ENCODE data around the gene SMDT1. TPM values are rescaled to one million over a fixed set of nuclear protein-coding genes. Genes with fewer than 3 reads are reported as not detected.

The SMDT1 gene, protein sequence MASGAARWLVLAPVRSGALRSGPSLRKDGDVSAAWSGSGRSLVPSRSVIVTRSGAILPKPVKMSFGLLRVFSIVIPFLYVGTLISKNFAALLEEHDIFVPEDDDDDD
- total RNA-seq, result 100 to 1,000 TPM; 111 to 193 (median 128) TPM
- polyA plus RNA-seq, result 100 to 1,000 TPM; 151 to 197 TPM
- long read RNA-seq, donor 1, transcript SMDT1-201 (3 exons, 1,567 nt), result major isoform, 153 of 166 reads
- long read RNA-seq, donor 1, partial matches to known transcripts, result 5 of 166 reads
- long read RNA-seq, donor 1, other reads (novel, unspliced or antisense), result 4 of 166 reads
- long read RNA-seq, donor 2, transcript SMDT1-201 (3 exons, 1,567 nt), result major isoform, 178 of 202 reads
- long read RNA-seq, donor 2, transcript SMDT1-202 (3 exons, 591 nt), result minor isoform, 5 of 202 reads
- long read RNA-seq, donor 2, partial matches to known transcripts, result 15 of 202 reads
- long read RNA-seq, donor 2, other reads (novel, unspliced or antisense), result 4 of 202 reads
- long read RNA-seq, donor 3, transcript SMDT1-201 (3 exons, 1,567 nt), result major isoform, 16 of 18 reads
- long read RNA-seq, donor 3, partial matches to known transcripts, result 0 of 18 reads
- long read RNA-seq, donor 3, other reads (novel, unspliced or antisense), result 1 of 18 reads

- DNase-seq, result peak; percentile 99 to 100
- peaks cover 0 to 57% (median 4%) of the 10 kb centered on the region in 9 donors for H3K36me3 ChIP-seq
- no peaks in the 10 kb centered on the region for H3K27me3 ChIP-seq
- peak in 1 of 9 donors; percentile 5 for TF ChIP-seq CTCF (IDR thresholded peaks at IDR 0.05)
- intact Hi-C loops (cut with DNase I), result loop anchor here in 6 of 10 donors (1.0 to 10.0 kb wide), 3 partner anchors 11 to 385 kb away; partner anchors contain the start of genes NDUFA6 (in 4 of the 6), SREBF2 (in 2 of the 6) and MEI1 (in 1 of the 6)
- no peaks in the 10 kb centered on the region for H3K9me3 ChIP-seq
- H3K4me1 ChIP-seq, result peaks cover 5 to 63% (median 35%) of the 10 kb centered on the region in 9 donors
- ATAC-seq, result peak; percentile 93 to 96 (median 94)
- H3K4me3 ChIP-seq, result peak within 1 kb of the TSS; percentile 50 to 79 (median 66)
- 0 to 1% methylated on average over 71 of the region's 71 CpGs for WGBS, 2 donors
- H3K27ac ChIP-seq, result peak within 1 kb of the TSS; percentile 92 to 100 (median 98)
Measured at GRCh38 chr22:42079319-42080251, at the start of gene SMDT1. Gene SMDT1 (plus strand): TSS chr22:42079700. CDS start chr22:42079769, 69 bp downstream.

DNA sequence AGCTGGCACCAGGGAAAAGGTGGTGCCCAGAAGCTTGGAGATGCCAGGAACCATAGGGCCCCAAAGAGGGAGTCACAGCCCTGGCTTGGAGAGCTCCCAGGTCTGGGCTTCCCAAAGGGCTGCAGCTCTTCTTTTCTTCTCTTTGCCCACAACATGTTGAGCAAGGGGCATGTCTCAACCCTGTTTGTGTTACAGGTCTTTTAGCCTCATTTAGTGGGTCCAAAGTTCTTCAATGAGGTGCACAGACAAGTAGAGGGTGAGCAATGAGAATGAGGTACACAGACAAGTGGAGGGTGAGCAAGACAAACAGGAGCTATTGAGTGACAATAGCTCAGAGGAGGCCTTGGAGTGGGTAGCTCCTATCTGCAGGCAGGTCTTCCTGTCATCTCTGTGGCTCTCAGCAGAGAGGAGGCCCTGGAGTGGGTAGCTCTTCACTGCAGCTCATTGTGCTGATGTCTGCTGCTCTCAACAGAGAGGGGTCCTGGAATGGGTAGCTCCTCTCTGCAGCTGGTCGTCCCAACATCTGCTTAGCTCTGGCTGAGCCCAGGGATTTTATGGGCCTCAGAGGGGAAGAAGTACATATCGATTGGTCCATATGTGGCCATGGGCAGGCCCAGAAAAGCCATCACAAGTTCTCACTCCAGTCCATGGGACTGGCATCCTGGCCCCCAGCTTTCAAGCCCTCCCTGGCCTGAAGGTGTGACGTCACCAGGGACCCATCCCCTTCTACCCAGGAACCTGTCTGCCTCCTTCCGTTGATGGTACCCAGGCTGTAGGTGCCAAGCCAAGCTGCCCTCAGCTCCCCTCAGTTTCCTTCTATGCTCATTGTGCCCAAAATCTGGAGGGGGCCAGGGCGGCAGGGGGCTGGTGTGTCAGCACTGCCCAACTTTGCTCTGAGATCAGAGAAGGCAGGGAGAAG lies 46.0 kb upstream of the SMDT1 start:
- no peak for ATAC-seq
- intact Hi-C loops (cut with DNase I), result no loop called here
- Histone ChIP-seq H3K27me3 (no peaks in the 10 kb centered on the region), H3K27ac (no peak overlapping the region), H3K36me3 (no peaks in the 10 kb centered on the region), H3K4me3 (no peak overlapping the region), H3K9me3 (peaks cover 0 to 14% (median 0%) of the 10 kb centered on the region in 11 donors), H3K4me1 (no peaks in the 10 kb centered on the region)
- WGBS, 2 donors, result 87 to 90% methylated on average over 5 of the region's 5 CpGs
- no peak for TF ChIP-seq CTCF (IDR thresholded peaks at IDR 0.05)
- DNase-seq, result no peak

GRCh38 chr22:42035256-42035655 lies 44.2 kb upstream of the SMDT1 start:
- Histone ChIP-seq H3K27me3 (no peaks in the 10 kb centered on the region), H3K4me1 (no peaks in the 10 kb centered on the region), H3K27ac (no peak overlapping the region), H3K36me3 (no peaks in the 10 kb centered on the region), H3K4me3 (no peak overlapping the region), H3K9me3 (peaks cover 0 to 14% (median 0%) of the 10 kb centered on the region in 11 donors)
- no peak for DNase-seq
- no peak for ATAC-seq
- 89 to 91% methylated on average over 8 of the region's 8 CpGs for WGBS, 2 donors
- TF ChIP-seq CTCF (IDR thresholded peaks at IDR 0.05), result no peak
- intact Hi-C loops (cut with DNase I), result no loop called here

Measured in heart right ventricle (tissue), 16 donors.